GM18909 (cell line): Measurements from ENCODE around the gene TOM1.
"Not testable (repeated sequence)": the region's sequence is repeated elsewhere in the genome, so short reads cannot be mapped to it uniquely, and the experiment has no call there.

Experiments used
- ATAC-seq: cut with Tn5 transposase; IDR thresholded peaks from one replicate; pipeline ENCODE4 v1.9.1; 2021; ENCODE audit warnings: mild to moderate bottlenecking; ENCODE audit not compliant: unreplicated experiment, poor library complexity

The TOM1 gene

DNA sequence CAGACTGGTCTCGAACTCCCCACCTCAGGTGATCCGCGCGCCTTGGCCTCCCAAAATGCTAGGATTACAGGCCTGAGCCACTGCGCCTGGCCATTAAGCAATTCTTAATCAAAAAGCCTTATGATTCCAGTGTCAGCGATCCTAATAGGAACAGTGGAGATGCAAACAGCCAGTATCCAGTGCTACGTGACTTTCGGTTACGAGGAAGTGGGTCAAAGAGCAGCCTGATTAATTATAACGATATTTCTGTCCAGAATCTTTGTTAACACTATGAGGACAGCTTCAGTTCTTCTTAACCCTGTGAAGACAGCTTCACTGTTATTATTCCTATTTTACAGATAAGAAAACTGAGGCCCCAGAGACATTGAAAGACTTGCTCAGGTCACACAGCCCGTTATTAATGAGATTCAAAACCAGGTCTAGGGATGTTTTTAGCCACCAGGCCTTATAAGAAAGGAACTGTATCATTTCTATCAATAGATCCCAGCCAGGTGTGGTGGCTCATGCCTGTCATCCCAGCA is 63.9 kb downstream of the TOM1 start:
- ATAC-seq, result no peak

DNA sequence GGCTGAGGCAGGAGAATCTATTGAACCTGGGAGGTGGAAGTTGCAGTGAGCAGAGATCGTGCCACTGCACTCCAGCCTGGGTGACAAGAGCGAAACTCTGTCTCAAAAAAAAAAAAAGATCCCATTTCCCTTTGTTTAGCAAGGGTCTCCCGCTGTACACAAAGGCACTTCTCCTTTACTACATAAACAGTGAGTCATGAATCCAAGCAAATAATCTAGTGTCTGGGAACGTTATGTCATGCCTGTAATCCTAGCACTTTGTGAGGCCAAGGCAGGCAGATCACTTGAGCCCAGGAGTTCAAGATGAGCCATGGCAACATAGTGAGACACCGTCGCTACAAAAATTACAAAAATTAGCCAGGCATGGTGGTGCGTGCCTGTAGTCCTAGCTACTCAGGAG is 64.5 kb downstream of the TOM1 start:
- not testable (repeated sequence) for ATAC-seq

DNA sequence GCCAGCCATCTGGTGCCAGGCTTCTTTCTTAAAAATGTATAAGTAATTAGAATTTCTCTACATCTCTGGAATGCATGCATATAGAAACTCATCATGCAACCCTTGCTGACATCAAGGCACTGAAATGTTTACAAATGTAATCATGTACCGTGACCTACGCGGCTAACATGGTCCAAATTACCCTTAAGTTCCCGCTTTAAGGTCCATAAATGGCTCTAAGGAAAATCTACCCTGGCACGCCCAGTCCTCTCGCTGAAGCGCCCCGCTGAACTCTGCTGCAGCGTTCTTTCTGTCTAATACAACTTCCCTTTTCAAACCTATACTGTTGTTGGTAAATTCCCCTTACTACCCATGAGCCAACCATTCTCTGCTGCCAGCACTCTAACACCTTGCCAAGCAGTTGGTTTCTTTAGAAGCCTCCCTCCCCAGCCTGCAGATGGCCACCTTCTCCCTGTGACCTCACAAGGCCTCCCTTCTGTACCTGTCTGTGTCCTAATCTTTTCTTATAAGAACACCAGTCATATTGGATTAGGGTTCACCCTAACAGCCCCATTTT is 67.7 kb downstream of the TOM1 start:
- ATAC-seq, result no peak

DNA sequence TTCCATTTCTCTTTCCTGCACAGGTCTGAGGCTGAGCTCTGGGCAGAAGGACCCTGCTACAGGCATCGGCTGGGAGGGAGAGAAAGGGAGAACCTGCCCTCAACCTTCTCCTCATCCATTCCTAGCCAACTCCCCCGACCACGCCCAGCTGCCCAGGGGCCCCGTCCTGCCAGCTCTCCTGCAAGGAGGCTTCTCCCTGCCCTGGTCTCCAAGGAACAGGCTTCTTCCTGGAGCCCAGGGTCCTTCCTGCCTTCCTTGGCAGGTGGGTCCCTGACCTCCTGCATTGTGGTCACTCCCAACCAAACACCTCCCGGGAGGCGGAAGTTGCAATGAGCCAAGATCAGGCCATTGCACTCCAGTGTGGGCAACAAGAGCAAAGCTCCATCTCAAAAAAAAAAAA is 68.7 kb downstream of the TOM1 start:
- no peak for ATAC-seq

DNA sequence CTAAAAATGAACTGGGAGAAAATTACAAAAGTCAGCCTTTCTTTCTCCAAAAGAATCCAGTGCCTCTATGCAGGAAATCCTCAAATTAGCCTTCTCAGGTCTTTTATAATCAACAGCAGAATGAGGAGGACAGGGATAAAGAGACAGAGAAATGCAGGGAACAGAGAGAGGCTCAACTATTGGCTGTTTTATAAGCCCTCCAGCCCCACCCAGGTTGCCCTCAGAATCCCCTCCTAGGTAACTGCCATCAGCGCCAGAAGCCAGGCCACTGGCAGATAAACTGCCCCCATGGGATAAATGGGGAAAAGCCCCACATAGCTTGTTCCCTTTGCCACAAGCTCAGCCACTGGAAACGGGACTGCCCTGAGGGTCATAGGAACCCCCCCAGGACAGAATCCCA is 70.3 kb downstream of the TOM1 start:
- ATAC-seq, result no peak

DNA sequence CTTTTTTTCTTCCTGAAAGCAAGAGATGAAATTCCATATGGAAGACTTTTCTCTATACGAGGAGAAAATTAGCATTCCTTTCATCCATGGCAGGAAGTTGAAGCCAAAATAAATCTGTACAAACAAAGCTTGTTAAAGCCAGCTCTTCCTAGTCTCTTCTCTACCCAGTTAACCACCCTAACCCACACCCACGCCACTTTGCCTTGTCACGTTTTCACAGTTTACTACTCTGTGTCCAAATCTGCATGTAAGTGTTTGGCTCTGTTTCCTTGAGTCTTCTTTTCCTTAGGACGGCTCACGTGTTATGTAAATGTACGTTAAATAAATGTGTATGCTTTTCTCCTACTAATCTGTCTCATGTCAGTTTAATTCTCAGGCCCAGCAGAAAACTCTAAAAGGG is 74.1 kb downstream of the TOM1 start:
- no peak for ATAC-seq

DNA sequence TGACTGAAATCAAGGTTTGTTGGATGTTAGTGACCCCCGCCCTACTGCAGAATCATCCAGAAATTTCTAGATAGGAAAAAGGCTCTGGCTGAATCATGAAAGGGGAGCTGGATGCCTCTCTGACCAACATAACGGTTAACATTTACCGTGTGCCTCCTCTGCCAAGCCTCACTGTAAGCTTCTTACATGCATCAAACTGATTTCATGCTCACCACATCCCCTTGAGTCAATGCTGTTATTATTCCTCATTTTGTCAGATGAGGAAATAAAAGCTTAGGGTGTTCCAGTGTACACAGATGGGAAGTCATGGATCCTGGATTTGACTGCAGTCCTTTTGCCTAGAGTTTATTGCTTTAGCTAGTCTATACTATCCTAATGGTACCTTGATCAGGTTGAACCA is 75.3 kb downstream of the TOM1 start:
- ATAC-seq, result no peak

DNA sequence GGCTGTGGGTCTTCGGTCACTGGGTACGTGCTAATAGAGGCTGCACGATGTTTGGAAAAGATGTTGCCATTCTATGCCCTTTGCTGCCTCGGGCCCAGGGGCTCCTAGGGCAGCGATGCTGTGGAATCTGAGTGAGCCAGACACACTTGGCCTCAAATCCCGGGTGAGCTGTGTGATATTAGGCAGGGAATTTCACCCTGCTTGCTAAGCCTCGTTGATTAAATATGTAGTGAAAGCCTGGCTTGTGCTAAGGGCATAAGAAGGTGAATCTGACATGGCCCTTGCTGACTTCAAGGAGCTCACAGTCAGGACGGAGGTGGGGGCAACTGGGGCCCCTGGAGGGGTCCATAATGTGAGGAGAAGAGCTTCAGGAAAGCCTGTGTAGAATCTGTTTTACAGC is 75.8 kb downstream of the TOM1 start:
- no peak for ATAC-seq

DNA sequence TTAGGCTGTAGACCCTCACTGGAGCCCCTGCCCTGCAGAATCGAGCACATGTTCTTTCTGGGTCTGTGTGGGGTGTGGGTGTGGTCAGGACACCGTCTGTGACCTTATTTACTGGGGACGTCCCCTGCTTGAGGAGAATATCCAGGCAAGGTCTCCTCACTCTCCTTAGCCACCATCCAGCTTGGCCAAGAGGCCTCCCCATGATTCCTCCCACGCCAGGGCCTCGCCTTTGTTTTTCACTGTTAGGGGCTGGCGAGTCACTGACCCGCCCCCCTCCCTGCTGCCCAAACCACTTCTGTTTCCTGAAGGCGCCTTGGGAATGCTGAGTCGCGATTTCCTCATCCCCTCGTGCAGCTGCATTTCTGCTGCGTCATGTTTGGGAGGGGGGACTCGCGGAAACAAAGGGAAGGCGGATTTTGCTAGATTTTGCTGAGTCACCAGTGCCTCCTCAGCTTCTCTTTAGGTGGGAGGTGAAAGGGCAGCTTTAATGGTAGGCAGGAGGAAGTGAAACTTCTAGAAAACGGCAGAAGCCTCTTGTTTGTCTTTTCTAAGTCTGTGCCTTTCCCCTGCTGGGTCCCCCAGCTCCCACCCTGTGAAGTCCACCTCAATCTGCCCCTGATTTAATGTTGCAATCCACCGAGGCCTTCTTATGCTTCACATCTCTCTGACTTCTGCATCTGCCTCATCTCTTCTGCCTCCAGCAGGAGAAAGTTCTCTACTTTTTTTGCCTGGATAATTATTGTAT is 77.2 kb downstream of the TOM1 start:
- peak; percentile 64 for ATAC-seq

DNA sequence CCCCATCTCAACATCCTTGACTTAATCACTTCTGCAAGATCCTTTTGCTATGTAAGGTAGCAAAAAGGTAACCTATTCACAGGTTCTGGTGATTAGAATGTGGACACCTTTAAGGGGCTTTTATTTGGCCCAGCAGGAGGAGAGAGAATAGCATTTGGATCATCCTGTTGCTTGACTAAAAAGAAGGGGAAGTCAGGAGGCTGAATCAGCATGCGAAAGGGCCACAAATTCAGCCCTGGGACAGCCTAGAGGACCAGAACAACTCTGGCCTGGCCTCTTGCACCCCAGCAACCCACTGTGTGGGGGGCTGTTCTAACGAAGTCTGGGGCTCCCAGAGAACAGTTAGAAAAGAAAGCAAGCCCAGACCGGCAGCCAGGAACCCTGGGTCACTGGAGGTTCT is 78.0 kb downstream of the TOM1 start:
- no peak for ATAC-seq

DNA sequence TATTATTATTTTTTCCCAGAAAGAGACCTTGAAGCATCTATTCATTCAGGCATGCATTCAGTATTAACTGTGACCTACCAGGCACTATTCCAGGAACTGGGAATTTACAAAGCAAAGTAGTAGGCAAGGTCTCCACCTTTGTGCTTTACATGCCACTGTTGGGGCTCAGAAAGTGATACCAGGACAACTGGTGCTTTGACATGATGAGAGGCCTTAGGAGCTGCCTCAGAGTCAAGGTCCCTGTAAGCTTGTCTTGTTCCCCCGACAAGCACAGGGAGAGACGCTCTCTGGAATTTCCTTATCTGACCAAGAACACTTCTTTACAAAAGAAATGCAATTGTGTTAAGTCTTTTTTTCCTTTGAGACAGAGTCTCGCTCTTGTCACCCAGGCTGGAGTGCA is 78.9 kb downstream of the TOM1 start:
- no peak for ATAC-seq

DNA sequence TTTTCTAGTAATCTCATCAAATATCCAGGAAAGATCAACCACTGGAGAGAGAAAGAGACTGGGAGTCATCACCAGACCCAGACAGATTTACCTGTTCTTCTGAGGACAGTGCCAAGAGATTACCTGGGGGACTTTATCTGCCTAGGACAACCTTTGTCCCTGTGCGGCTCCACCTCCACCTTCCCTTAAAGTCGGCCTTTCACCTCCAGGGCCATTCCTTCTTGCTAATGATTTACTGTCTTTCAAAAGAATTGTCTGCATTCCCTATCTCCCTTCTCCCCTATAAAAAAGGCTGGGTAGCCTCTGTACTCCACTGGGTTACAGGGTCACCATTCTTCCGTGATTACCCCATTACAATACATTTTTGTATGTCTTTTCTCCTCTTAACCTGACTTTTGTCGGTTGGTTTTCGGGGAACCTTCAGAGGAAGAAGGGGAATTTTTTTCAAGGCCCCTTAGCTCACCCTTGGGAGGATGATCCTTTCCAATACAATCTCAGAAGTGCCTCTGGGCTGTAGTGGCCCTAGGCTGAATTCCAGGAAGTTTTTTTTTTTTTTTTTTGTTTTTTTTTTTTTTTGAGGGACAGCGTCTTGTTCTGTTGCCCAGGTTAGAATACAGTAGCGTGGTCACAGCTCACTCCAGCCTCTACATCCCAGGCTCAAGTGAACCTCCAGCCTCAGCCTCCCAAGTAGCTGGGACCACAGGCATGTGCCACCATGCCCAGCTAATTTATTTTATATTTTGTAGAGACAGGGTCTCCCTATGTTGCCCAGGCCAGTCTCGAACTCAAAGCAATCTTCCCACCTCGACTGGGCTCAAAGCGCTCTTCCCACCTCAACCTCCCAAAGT is 79.7 kb downstream of the TOM1 start:
- no peak for ATAC-seq

DNA sequence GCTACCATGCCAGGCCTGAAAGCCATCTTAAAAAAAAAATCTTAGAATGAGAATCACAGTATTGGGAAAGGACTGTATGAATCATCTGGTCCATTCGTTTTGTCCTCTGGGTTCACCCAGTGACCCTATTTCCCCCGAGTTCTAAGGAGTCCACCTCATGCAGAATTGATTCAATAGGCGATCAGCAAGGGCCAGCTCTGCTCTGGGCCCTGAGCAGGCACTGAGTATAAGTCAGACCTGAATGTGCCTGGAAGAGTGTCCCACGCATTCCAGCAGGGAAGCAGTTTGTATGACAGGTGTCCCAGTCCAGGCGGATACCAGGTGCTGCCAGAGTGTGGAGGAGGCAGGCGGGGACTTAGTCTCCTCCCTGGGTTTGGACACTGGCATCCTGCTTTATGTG is 80.3 kb downstream of the TOM1 start:
- no peak for ATAC-seq

DNA sequence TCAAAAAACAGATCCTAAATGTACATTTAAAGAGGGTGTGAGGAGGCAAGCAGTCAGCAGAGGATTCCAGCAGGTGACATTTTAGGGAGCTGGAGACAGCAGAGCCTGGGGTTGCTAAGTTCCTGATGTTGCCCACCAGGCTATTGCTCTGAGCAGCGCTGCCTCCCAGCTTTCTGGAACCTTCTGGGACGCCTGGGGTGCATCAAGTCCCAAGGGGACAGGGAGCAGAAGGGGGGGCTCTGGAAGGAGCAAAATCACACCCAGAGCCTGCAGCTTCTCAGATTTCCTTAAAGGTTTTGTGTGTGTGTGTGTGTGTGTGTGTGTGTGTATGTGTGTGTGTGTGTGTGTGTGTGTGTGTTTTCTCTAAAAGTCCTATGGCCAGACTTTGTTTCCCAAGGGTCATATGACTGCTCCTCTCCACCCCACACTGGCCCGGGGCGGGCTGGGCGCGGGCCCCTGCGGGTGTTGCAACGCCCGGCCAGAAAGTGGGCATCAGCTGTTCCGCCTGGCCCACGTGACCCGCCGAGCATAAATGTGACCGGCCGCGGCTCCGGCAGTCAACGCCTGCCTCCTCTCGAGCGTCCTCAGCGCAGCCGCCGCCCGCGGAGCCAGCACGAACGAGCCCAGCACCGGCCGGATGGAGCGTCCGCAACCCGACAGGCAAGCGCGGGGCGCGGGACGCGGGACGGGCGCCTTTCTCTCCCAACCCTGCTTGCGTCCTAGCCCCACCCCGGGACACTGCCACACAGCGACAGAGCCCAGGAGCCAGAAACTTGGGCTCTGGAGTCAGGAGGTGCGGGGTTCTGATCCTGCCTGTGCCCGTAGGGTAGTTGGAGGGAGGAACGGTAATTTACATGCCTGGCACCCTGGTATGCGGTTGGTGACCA is 81.1 kb downstream of the TOM1 start, which contains the start of gene HMOX1:
HMOX1 (plus strand) TSS at position 560 of the 887 bp plus-strand sequence; CDS start at position 638, 78 bp downstream.
- ATAC-seq, result peak; percentile 59

DNA sequence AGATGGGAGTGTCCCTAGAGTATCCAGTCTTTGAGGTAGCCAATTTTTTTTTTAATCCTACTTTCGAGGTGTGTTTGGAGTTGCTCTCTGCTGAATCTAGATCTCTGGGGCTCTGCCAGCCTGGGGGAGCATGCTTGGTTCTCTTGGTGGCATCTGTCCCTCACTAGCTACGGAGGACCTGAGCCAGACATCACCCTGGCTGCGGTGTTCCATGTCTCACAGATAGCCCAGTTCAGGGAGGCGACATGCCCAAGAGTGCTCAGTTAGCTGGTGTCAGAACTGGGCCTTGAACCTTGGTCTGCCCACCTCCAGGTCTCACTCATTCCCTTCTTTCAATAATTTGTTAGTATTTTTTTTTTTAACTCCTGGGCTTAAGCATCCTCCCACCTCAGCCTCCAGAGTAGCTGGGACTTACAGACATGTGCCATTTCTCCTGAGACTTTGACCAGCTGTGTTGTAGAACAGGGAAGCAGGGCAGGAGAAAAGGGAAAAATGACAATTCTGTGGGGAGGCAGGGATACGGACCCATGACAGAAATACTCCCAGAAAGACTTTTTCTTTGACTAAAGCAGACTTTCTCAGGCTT is 81.8 kb downstream of the TOM1 start:
- ATAC-seq, result no peak

DNA sequence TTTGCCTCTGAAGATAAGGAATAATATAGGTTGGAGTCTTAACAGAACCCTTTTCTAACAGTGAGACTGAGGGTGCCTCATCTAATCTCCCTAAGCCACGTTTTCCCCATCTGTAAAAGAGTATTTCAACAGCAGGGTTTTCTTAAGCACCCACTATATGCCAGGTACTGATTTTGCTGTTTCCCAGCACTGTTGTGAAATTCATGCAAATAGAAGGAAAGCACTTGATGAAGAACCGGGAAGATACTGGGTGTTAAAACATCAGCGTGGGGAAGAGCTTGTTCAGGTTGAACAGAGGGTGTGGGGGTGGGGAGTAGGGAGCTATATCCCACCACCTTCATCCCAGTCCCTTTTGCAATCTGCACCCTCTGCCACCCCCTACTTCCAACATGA is 84.0 kb downstream of the TOM1 start:
- ATAC-seq, result no peak

DNA sequence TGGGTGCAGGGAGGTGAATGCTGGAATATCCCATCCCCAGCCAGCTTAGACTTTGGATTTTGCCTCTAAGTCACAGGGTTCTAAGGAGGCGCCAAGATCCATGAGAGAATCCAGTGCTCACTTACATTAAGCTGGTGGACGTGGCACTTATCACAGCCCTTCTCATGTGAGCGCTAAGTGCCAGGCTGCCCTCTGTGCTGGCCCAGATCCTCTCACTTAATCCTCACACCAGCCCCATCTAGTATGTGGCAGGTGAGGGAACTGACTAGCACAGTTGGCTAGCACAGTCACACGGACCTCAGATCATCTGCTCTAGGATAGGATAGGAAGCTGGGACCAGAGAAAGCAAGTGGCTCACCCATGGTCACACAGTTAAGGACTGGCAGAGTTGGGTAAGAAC is 84.8 kb downstream of the TOM1 start:
- no peak for ATAC-seq

DNA sequence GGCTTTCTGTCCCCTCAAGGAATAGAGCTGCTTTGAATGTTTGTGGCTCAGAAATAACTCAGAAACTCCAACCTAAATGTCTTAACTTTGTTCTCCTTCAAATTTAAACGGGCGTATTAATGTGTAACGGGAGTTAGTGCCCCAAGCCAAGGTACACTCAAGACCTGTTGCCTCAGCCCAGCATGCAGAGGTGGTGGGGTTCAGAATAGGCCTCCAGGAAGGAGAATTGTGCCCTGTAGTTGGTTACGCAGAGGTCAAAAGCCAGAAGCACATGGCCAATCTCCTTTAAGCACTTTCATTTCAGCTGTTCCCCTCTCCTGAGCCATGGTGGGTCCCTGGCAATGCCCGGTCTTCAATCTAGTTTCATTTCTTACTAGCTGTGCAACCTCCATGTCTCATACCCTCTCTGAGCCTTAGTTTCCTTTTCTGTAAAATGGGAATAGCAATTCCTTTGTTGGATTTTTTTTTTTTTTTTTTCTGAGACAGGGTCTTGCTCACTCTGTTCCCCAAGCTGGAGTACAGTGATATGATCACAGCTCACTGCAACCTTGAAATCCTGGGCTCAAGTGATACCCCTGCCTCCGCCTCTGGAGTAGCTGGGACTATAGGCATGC is 85.4 kb downstream of the TOM1 start:
- ATAC-seq, result no peak

DNA sequence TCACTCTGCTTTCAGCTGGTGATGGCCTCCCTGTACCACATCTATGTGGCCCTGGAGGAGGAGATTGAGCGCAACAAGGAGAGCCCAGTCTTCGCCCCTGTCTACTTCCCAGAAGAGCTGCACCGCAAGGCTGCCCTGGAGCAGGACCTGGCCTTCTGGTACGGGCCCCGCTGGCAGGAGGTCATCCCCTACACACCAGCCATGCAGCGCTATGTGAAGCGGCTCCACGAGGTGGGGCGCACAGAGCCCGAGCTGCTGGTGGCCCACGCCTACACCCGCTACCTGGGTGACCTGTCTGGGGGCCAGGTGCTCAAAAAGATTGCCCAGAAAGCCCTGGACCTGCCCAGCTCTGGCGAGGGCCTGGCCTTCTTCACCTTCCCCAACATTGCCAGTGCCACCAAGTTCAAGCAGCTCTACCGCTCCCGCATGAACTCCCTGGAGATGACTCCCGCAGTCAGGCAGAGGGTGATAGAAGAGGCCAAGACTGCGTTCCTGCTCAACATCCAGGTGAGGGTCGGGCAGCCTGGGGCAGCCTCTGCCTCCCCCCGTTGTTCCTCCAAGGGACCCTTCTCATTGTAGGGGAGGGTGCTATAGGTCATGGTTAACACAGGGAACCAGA is 87.1 kb downstream of the TOM1 start:
- no peak for ATAC-seq
